IgD-negative memory B cell (primary cell): ENCODE results near the gene ELAVL1. TPM values are rescaled to one million over a fixed set of nuclear protein-coding genes. Genes with fewer than 3 reads are reported as not detected.
A peak's percentile ranks its signal among the peaks of the same experiment; 100 is the strongest.

ENCODE experiments used
- H3K27ac Mint-ChIP-seq, 3 donors: one replicate each; pipeline ENCODE4 v1.8.0; 2020 to 2022; ENCODE audit warnings: mild to moderate bottlenecking in 3 of 3, mixed read lengths in 3 of 3, moderate library complexity in 1 of 3
- H3K27me3 Mint-ChIP-seq: one replicate; pipeline ENCODE4 v1.8.0; 2021; ENCODE audit warnings: mixed read lengths
- H3K36me3 Mint-ChIP-seq: one replicate; pipeline ENCODE4 v1.8.0; 2020; ENCODE audit warnings: mild to moderate bottlenecking, mixed read lengths
- H3K4me1 Mint-ChIP-seq, 3 donors: one replicate each; pipeline ENCODE4 v1.8.0; 2020 to 2022; ENCODE audit warnings: mixed read lengths in 3 of 3, mild to moderate bottlenecking in 1 of 3
- H3K4me3 Mint-ChIP-seq, 4 donors: one replicate each; pipeline ENCODE4 v1.8.0; 2020 to 2022; ENCODE audit warnings: mild to moderate bottlenecking in 4 of 4, mixed read lengths in 4 of 4, moderate library complexity in 3 of 4
- H3K9me3 Mint-ChIP-seq, 3 donors: one replicate each; pipeline ENCODE4 v1.8.0; 2020 to 2021; ENCODE audit warnings: mixed read lengths in 3 of 3, mild to moderate bottlenecking in 1 of 3
- polyA plus RNA-seq: library from polyadenylated mRNA; unstranded; fragments of 300-500 nt; fragmentation: Illumina TruSeq; gene quantifications from one replicate; pipeline ENCODE4 v1.2.3, GENCODE V29; 2021

Gene ELAVL1
- polyA plus RNA-seq, 1 donor from 2014 or later, result 49.3 TPM

GRCh38 chr19:7985481-7985911 lies 19.9 kb downstream of the ELAVL1 start:
- Mint-ChIP-seq H3K4me1 (peaks cover 0 to 8% (median 0%) of the 10 kb centered on the region in 3 donors), H3K9me3 (no peaks in the 10 kb centered on the region), H3K27me3 (no peaks in the 10 kb centered on the region), H3K27ac (no peak overlapping the region), H3K4me3 (no peak overlapping the region), H3K36me3 (peaks cover 1% of the 10 kb centered on the region)

DNA sequence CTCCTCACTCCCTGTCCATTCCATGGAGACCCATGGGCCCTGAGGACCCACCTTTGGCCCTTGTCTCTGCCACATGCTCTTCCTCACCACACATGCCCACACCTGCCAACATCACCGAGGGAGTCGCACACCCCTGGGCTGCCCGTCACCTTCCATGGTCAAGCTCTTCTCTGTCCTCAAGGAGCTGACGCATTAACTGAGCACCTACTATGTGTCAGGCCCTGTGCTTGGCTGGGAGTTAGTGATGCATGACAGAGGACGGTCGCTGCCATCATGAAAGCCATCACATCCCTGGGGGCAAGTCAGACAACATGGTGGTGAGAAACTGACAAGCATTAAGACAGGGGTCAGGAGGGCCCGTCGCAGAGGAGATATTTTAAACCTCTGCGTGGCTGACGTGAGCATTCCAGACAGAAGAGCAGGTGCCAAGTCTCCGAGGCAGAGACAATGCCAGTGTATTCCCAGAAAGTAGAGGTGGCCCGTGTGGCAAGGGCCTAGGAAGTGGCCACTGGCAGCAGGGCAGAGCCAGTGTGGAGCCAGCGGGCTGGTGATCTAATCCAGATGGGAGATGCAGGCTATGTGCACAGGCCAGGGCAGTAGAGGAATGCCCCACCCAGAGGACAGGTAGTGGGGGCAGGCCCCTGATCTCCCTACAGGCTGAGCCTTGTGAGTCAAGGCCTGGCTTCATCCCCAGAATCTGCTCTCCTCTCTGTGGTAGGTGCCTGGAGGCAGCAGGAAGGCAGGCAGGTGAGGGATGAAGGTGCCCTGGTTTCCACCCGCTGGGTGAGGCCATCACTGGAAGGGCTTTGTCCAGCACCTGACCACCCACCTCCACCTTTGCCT lies 21.2 kb downstream of the ELAVL1 start:
- H3K27me3 Mint-ChIP-seq, result no peaks in the 10 kb centered on the region
- peaks cover 0 to 8% (median 0%) of the 10 kb centered on the region in 3 donors for H3K4me1 Mint-ChIP-seq
- H3K9me3 Mint-ChIP-seq, result no peaks in the 10 kb centered on the region
- H3K36me3 Mint-ChIP-seq, result peaks cover 2% of the 10 kb centered on the region
- H3K27ac Mint-ChIP-seq, result no peak overlapping the region
- peak overlapping the region in 1 of 4 donors; percentile 34 for H3K4me3 Mint-ChIP-seq

- no peaks in the 10 kb centered on the region for H3K9me3 Mint-ChIP-seq
- H3K4me1 Mint-ChIP-seq, result peaks cover 0 to 8% (median 0%) of the 10 kb centered on the region in 3 donors
- H3K4me3 Mint-ChIP-seq, result no peak overlapping the region
- H3K27ac Mint-ChIP-seq, result peak overlapping the region in 1 of 3 donors; percentile 46
- no peaks in the 10 kb centered on the region for H3K27me3 Mint-ChIP-seq
- H3K36me3 Mint-ChIP-seq, result peaks cover 2% of the 10 kb centered on the region
Measured at GRCh38 chr19:7983286-7983950, 22.0 kb downstream of the ELAVL1 start.

- Mint-ChIP-seq H3K27ac (peak overlapping the region in 1 of 3 donors; percentile 75), H3K4me1 (peaks cover 0 to 4% (median 0%) of the 10 kb centered on the region in 3 donors), H3K27me3 (no peaks in the 10 kb centered on the region), H3K9me3 (no peaks in the 10 kb centered on the region), H3K4me3 (no peak overlapping the region), H3K36me3 (peaks cover 2% of the 10 kb centered on the region)
Measured at GRCh38 chr19:7982651-7983099, 22.8 kb downstream of the ELAVL1 start.

GRCh38 chr19:7982103-7982502 lies 23.3 kb downstream of the ELAVL1 start:
- Mint-ChIP-seq H3K4me1 (peaks cover 0 to 4% (median 0%) of the 10 kb centered on the region in 3 donors), H3K27ac (peak overlapping the region in 1 of 3 donors; percentile 75), H3K9me3 (no peaks in the 10 kb centered on the region), H3K4me3 (peak overlapping the region in 1 of 4 donors; percentile 38), H3K36me3 (peaks cover 2% of the 10 kb centered on the region), H3K27me3 (no peaks in the 10 kb centered on the region)

DNA sequence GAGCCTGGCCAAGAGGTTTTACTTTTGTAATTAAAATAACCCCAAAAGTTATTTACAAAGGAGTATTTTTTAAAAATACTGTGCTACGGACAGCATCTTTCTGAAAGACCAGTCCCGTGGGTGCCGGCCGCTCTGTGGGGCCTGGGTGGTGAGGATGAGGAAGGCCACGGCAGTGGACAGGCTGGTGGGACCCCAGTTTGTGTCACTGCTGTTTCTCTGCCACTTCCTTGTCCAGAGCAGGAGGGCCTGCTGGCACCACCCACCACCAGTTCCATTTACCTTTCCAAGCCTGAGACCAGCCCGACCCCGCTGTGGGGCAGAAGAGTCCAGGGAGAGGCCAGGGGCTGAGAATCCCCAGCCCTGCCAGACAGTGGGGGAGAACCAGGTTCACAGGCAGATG lies 23.8 kb downstream of the ELAVL1 start:
- Mint-ChIP-seq H3K9me3 (no peaks in the 10 kb centered on the region), H3K36me3 (peaks cover 2% of the 10 kb centered on the region), H3K4me1 (peaks cover 0 to 4% (median 0%) of the 10 kb centered on the region in 3 donors), H3K4me3 (no peak overlapping the region), H3K27ac (no peak overlapping the region), H3K27me3 (no peaks in the 10 kb centered on the region)

DNA sequence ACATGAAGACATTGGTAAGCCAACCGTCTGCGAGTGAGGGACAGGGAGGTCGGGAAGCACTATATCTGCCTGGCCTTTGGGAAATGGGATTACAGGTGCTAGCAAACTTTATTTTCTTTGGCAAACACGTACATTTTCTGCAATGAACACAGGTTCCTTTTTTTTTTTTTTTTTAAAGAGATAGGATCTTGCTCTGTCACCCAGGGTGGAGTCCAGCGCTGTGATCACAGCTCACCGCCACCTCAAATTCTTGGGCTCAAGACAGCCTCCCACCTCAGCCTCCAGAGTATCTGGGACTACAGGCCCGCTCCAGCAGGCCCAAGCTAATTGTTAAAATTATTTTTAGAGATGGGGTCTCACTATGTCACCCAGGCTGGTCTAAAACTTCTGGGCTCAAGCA lies 24.2 kb downstream of the ELAVL1 start:
- Mint-ChIP-seq H3K27me3 (no peaks in the 10 kb centered on the region), H3K4me1 (peaks cover 0 to 4% (median 0%) of the 10 kb centered on the region in 3 donors), H3K4me3 (no peak overlapping the region), H3K27ac (no peak overlapping the region), H3K9me3 (no peaks in the 10 kb centered on the region), H3K36me3 (peaks cover 2% of the 10 kb centered on the region)

DNA sequence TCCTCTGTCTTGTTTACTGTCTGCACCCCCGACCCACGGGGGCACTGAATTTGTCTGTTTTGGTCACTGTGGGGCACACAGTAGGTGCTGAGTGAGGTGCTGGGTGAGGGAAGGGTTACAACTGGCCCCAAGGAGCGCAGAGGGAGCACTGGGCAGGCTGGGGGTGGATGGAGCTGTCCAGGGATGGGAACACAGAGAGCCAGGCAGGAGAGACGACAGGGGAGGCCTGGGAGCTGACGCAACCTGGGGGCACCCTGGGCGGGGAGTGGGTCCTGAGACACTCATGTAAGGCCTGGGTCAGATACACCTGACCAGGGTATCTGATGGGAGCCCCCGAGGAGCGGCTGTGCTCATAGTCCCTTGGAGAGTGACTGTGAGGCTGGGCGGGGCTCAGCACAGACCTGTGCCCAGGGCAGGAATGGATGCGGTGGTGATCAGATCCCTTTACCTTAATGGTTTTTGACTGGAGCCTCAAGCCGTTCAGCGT lies 24.8 kb downstream of the ELAVL1 start:
- no peak overlapping the region for H3K27ac Mint-ChIP-seq
- peaks cover 2% of the 10 kb centered on the region for H3K36me3 Mint-ChIP-seq
- peaks cover 0 to 4% (median 0%) of the 10 kb centered on the region in 3 donors for H3K4me1 Mint-ChIP-seq

GRCh38 chr19:7980168-7980567 lies 25.3 kb downstream of the ELAVL1 start:
- H3K27me3 Mint-ChIP-seq, result no peaks in the 10 kb centered on the region
- no peaks in the 10 kb centered on the region for H3K9me3 Mint-ChIP-seq
- peaks cover 2% of the 10 kb centered on the region for H3K36me3 Mint-ChIP-seq
- no peak overlapping the region for H3K27ac Mint-ChIP-seq
- no peak overlapping the region for H3K4me3 Mint-ChIP-seq
- H3K4me1 Mint-ChIP-seq, result peaks cover 0 to 4% (median 0%) of the 10 kb centered on the region in 3 donors

More for the DNA sequence above, 24.8 kb downstream of the ELAVL1 start:
- Mint-ChIP-seq H3K9me3 (no peaks in the 10 kb centered on the region), H3K27me3 (no peaks in the 10 kb centered on the region), H3K4me3 (no peak overlapping the region)

GRCh38 chr19:7979559-7979958 lies 25.9 kb downstream of the ELAVL1 start:
- H3K4me3 Mint-ChIP-seq, result no peak overlapping the region
- no peaks in the 10 kb centered on the region for H3K27me3 Mint-ChIP-seq
- H3K27ac Mint-ChIP-seq, result no peak overlapping the region
- peaks cover 2% of the 10 kb centered on the region for H3K36me3 Mint-ChIP-seq
- H3K9me3 Mint-ChIP-seq, result no peaks in the 10 kb centered on the region
- peaks cover 0 to 4% (median 0%) of the 10 kb centered on the region in 3 donors for H3K4me1 Mint-ChIP-seq

GRCh38 chr19:7979011-7979410 lies 26.4 kb downstream of the ELAVL1 start:
- H3K27ac Mint-ChIP-seq, result no peak overlapping the region
- H3K9me3 Mint-ChIP-seq, result no peaks in the 10 kb centered on the region
- H3K4me3 Mint-ChIP-seq, result no peak overlapping the region
- H3K4me1 Mint-ChIP-seq, result peaks cover 0 to 2% (median 0%) of the 10 kb centered on the region in 3 donors
- H3K36me3 Mint-ChIP-seq, result peaks cover 2% of the 10 kb centered on the region
- H3K27me3 Mint-ChIP-seq, result no peaks in the 10 kb centered on the region

- Mint-ChIP-seq H3K9me3 (no peaks in the 10 kb centered on the region), H3K4me3 (no peak overlapping the region), H3K27me3 (no peaks in the 10 kb centered on the region), H3K36me3 (peaks cover 2% of the 10 kb centered on the region), H3K4me1 (peaks cover 0 to 2% (median 0%) of the 10 kb centered on the region in 3 donors), H3K27ac (no peak overlapping the region)
Measured at GRCh38 chr19:7978179-7978825, 27.1 kb downstream of the ELAVL1 start.

- Mint-ChIP-seq H3K4me1 (peaks cover 0 to 2% (median 0%) of the 10 kb centered on the region in 3 donors), H3K27me3 (no peaks in the 10 kb centered on the region), H3K36me3 (peaks cover 2% of the 10 kb centered on the region), H3K9me3 (no peaks in the 10 kb centered on the region), H3K4me3 (no peak overlapping the region), H3K27ac (no peak overlapping the region)
Measured at GRCh38 chr19:7977723-7978040, 27.8 kb downstream of the ELAVL1 start.

- Mint-ChIP-seq H3K4me1 (peaks cover 0 to 2% (median 0%) of the 10 kb centered on the region in 3 donors), H3K27ac (no peak overlapping the region), H3K9me3 (no peaks in the 10 kb centered on the region), H3K4me3 (peak overlapping the region in 1 of 4 donors; percentile 38), H3K36me3 (peaks cover 2% of the 10 kb centered on the region), H3K27me3 (no peaks in the 10 kb centered on the region)
Measured at GRCh38 chr19:7977021-7977722, 28.3 kb downstream of the ELAVL1 start.
